HG03457 (cell line): ENCODE data around the gene TINAGL1.

Experiments used
- ATAC-seq: cut with Tn5 transposase; IDR thresholded peaks from one replicate; pipeline ENCODE4 v1.9.1; 2021; ENCODE audit warnings: moderate number of reproducible peaks; ENCODE audit not compliant: unreplicated experiment

TINAGL1 gene

DNA sequence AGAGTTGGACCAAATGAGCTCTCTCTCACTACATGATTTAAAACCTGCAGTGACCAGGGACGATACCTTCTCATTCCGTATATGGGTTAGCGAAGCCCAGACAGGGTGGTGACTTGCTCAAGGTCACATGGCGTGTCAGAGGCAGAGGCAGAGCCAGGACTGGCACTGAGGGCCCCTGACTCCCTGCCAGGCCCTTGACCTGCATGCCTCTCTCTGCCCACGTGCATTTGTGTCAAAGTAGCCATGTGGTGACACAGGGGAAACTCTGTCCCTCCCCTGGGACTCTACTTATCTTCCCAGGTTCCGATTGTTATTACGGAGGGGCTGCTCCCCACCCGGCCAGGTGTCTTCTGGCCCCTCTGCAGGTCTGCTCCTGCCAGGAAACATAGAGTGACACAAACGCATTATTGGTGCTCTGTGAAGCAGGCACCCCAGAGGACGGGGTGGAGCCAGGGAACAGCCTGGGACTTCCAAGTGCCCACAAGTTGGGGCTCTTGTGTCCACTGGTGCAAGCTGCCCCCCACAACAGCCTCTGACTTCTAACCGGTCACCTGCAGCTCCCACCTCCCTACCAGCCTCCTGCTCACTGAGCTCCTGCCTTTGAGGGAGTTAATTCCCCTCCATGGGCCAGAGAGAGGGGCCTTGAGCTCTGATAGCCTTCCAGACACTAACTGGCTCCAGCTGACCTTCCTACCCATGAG lies 7.3 kb upstream of the TINAGL1 start:
- no peak for ATAC-seq

DNA sequence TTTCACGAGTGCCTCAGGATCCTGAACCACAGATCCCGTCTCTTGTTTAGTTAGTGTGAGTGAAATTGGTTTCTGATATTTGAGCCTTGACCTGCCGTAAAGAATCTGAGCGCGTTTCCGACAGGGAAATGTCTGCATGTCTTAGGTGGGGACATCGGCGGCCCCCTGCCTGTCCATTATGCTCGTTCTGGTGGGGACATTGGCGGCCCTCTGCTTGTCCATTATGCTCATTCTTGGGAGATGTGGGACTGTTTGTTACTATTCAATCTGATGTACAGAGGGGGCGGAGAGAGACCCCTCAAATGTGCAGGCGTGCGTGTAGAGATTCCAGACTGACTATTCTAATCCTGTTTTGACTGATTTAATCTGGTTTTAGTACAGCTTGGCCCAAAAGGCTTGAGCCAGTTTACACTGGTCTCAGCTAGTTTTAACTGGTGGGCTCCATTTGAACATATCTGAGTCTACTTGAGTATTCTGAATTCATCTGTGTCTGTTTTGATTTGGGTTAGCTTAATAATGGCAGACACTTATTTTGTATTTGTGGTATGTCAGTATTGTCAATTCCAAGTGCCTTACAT lies 6.6 kb upstream of the TINAGL1 start:
- no peak for ATAC-seq

DNA sequence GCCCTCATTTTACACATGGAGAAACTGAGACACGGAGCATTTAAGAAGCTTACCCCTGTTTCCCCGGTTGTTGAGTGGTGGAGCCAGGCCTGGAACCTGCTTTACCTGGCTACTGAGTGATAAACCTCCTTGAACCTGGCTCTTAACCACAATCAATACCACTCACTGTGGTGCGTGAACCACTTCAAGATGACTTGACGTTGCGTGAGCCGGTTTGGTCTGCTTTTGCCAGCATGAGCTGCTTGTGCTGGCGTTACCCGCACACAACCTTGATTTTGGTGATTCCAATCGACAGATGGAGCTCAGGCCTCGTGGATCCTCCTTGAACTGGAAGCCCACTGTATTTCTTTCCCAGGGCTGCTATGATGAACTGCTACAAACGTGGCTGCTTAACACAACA lies 6.1 kb upstream of the TINAGL1 start:
- ATAC-seq = no peak

DNA sequence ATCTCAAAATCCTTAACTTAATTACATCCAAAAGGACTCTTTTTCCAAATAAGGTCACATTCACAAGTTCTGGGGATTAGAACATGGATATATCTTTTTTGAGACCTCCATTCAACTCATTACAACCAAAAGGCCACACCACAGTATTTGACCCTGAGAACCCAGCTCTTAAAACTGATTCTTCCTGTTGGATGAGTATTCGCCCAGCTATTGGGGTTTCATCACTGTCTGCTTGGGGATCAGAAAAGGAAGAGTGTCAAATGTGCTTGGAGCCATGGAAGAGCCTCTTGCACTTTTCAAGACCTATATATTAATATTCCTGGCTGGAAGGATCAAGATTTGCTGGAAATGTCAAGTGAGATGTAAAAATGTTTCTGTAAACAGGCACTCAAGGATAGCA lies 5.4 kb upstream of the TINAGL1 start:
- ATAC-seq = no peak

DNA sequence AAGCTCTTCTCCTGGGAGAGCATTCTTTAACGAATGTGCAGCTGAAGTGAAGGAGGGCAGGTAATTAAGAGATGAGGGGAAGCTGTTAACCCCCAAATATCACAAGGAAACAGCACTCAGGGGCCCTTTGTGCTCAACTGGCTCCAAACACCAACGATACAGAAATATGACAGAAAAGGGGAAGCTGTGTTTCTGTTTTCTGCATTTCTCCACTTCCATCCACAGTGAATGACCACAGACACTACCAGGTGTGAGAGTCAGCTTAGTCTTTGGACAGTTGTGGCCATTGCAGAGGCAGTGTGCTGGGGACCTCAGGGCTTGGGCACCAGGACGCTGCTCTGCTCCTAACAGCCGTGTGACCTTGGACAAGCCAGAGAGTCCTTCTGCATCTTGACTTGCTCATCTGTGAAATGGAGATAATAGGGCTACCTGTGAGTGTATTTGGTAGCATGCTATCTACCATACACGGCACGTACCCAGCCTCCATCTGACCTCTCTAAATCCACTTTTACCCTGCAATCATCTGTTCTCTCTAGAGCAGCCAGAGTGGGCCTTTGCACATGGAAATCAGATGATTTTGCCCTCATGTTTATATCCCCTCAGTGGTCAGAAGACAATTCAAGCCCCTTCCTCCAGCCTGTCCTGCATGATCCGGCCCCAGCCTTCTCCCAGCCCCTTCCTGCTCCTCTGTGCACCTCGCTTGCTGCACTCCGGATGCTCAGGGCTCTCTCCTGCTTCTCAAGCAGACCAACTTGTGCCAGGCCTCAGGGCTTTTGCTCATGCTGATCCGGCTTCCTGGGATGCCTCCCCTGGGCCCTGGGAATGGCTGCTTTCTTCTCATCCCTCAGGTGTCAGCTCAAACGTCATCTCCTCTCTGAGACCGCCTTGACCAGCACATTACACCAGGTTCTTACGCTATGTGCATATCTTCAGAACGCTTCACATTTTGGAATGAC lies 4.7 kb upstream of the TINAGL1 start:
- no peak for ATAC-seq

DNA sequence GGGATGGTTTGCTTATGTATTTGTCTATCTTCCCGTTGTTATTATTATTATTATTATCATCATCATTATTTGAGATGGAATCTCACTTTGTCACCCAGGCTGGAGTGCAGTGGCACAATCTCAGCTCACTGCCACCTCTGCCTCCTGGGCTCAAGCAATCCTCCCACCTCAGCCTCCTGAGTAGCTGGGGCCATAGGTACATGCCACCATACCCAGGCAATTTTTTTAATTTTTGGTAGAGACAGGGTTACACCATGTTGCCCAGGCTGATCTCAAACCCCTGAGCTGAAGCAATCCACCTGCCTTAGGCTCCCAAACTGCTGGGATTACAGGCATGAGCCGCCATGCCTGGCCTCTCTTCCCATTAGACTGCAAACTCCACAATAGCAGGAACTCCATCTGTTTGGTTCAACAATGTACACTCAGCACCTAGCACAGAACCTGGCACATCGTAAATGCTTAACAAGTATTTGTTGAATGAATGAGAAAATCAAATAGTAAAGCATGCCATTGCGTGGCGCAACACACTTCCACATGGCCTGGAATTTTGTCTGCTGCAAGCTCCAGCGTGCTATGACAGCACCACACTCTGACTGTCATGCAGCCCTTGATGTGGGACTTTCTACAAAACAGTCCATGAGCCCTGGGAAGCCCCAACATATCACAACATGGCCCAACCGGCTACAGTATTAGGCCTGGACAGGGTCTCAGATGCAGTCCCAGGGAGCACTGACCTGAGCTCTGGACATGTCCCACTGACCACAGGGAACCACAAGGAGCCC lies 3.8 kb upstream of the TINAGL1 start:
- ATAC-seq = no peak

DNA sequence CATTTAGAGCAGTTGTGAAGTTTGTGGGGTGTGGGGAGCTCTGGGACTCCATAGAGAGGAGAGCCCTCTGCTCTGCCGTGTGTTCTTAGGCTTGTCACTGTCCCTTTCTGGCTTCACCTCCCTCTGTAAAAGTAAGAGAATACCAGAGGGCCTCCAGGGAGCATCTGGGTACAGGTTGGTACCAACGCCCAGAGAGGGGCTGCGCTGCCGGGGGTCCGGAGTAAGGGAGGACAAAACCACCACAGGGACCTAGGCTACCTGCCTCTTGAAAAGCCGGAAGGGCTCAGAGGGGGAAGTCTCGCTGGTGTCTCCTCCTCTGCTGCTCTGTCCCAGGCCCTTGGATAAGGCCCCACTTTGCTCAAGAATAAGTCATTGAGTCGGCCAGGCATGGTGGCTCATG lies 3.1 kb upstream of the TINAGL1 start:
- no peak for ATAC-seq

DNA sequence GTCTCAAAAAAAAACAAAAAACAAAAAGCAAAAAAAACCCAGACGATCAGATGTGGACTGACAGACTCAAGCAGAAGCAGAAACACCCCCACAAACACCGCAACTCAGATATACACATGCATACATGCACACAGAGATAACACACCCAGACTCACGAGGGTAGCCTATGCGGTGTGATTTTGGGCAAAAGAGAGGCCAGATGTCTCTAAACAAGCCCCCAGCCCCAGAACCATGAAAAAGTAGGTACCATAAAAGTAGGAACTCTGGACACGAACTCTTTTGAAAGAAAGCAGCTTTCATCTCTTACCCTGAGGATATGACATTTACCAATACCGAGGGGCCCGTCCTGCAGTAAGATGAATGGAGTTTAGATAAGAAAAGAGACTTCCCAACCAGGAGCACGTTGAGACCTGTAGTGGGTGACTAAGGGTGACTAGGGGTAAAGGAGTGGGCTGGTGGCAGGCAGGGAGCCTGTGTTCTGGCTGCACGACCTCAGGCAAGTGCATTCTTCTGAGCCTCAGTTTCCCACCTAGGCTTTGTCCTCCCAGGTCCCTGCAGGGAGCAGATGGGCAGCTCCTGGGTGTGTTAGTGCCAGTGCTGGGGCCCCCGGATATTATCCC lies 1.5 kb upstream of the TINAGL1 start:
- no peak for ATAC-seq

DNA sequence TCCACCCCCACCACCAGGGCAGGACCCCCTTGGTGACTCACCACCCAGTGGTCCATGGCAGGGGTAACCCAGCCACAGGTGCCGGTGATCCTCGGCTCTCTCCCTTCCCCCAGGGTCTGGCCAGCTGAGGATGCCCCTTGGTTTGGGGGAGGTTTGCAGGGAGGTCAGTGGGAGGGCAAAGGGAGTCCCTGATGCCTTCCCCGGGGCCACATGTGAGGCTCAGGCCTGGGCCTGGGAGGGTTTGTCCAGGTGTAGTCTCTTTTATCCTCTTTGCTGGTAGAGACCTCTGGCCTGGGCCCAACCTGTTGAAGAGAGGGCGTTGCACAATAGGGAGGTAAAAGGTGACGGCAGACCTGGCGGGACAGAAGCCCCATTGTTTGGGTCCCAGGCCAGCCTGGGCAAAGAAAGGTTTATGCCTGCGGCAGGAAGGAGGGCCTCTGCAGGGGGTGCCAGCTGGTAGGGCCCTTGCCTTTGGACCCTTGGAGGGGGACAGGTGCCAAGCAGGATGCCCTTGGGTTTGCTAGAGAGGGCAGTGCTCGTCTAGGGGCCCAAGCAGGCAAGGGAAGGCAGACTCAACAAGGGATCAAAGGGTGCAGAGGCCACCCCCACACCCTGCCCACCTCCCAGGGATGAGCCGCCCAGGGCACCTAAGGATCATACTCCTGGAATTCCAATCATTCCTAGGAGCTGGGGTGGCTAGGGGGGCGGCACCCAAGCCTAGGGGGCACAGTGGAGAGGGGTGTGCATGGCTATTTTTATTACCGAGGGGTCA lies 760 bp upstream of the TINAGL1 start:
- no peak for ATAC-seq

DNA sequence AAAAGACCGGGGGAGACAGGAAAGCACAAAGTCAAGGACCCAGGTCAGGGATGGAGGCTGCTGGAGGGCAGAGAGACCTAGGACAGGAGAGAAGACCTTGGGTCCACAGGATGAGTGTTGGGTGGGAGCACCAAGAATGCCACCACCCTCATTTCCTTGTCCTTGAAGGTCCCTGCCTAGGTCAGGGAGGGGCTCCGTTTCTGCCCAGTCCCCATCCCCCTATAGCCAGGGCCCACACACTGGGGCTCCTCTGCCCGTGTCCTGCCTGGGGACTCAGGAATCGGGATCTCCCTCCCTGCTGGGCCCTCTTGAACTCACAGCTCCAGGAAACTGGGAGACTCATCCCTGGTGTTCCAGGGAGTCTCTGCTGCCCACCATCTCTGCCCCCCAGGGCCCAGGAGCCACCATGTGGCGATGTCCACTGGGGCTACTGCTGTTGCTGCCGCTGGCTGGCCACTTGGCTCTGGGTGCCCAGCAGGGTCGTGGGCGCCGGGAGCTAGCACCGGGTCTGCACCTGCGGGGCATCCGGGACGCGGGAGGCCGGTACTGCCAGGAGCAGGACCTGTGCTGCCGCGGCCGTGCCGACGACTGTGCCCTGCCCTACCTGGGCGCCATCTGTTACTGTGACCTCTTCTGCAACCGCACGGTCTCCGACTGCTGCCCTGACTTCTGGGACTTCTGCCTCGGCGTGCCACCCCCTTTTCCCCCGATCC lies 584 bp downstream of the TINAGL1 start:
- ATAC-seq = no peak

DNA sequence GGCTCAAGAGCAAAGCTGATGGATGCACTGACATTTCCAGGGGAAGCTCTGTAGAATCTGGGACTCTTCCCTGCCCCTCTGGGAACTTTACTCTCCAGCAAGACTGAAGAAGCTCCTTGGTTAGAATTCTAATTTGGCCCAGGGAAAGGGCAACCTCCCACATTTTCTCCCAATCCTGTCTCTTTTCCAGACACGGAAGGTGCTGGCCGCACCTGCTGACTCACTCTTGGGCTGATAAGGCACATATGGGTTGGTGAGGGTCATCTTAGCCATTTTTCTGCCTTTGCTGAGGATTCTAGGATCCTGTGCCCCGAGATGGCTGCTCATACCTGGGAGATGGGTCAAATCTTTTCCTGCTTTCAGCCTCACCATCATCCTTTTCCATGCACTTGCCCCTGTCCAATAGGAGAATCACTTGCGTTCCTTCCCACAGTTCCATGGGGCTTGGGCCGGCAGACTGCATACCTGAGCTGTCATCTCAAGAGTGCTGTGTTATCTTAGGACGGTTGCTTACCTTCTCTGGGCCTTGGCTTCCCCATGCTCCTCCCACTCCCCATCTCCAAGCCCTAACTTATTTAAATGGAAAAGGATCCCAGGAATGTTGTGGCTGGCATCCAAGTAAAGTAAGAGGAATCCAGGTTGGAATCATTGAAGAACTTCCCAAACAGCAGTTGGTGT lies 1.3 kb downstream of the TINAGL1 start:
- ATAC-seq = no peak

DNA sequence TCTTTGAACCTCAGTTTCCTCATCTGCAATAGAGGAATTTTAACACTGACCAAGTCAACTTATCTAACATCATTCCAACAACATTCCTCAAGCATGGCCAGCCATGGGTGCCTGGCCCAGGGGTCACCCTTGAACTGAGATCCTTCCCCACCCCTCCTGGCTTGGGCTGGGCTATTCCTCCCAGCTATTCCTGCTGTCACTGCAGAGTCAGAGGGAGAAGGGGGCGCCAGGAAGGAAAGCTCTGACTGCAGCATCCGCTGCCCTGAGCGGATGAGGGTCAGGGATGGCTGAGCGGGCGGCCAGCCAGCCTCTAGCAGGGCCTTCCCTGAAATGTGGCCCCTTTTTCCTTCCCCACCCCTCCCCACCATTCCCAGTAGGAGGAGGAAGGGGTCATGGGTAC lies 3.1 kb downstream of the TINAGL1 start:
- ATAC-seq = no peak

DNA sequence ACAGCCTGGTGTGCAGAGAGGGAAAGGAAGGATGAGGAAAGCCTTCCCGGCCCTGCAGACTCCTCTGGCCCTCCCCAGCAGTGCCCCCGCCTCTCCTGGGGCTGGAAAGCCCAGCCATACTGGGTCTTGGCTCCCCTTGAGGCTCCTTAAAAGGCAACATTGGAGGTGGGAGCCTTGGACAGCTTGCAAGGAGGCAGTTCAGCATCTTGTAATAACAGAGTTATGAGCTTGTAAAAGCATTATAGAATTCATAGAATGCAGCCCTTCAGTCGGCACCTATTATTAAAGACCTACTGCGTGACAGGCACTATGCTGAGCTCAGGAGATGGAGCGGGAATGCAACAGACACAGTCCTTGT lies 4.2 kb downstream of the TINAGL1 start:
- no peak for ATAC-seq

DNA sequence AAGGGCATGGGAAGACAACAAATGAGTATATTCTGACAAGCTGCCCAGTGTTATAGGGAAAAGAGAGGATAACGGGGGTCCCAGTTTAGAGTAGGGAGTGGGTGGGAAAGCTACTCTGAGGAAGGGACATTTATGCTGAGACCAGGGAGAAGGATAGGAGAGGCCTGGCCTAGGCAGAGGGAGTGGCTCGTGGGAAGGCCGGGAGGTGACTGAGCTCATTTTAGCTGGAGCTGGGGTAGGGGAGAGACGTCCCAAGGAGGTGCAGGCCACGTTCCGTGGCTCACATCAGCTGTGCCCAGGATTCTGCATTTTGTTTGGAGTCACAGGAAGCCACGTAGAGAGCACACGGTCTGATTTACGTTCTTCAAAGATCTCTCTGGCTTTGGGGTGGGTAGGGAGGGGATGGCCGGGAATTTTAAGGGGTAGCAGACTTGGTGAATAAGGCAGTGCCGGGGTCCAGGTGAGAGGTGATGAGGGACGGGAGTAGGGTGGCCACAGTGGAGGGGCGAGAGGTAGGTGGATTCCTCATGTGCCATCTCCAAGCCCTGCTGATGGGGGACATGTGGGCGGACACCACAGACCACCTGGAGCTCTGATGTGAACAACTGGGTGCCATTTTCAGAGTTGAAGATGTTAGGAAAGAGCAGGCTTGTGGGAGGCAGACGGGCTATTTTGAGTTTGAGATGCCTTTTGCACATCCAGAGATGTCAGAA lies 4.7 kb downstream of the TINAGL1 start:
- no peak for ATAC-seq

DNA sequence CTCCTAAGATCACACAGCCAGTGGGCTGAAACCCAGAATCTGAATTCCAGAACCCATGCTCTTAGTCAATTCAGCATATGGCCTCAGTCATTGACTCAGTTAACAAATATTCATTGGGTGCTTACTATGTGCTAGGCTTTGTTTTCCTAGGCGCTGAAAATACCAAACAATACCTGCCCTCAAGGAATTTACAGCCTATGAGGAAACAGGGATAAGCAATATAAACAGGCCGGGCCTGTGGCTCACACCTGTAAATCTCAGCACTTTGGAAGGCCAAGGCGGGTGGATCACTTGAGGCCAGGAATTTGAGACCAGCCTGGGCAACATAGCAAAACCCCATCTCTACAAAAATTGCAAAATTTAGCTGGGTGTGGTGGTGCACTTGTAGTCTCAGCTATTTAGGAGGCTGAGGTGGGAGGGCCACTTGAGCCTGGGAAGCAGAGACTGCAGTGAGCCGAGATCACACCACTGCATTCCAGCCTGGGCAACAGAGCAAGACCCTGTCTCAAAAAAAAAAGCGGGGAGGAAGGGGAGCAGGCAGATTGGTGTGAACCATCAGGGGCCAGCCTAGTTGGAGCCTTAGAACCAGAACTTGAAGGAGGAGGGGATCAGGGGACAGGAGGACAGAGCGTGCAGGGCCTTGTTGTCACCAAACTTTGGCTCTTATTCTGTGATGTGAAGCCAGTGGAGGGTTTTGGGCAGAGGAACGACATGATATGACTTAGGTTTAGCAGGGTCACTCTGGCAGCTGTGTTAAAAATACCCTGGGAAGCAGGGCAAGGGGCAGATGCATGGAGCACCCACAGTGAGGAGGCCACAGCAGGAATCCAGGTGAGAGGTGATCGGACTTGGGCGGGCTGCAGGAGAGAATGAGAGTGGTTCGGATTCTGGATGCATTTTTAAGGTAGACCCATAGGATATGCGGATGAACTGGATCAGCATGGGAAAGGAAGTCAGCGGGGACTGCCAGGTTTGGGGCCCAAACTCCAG lies 5.8 kb downstream of the TINAGL1 start:
- no peak for ATAC-seq

DNA sequence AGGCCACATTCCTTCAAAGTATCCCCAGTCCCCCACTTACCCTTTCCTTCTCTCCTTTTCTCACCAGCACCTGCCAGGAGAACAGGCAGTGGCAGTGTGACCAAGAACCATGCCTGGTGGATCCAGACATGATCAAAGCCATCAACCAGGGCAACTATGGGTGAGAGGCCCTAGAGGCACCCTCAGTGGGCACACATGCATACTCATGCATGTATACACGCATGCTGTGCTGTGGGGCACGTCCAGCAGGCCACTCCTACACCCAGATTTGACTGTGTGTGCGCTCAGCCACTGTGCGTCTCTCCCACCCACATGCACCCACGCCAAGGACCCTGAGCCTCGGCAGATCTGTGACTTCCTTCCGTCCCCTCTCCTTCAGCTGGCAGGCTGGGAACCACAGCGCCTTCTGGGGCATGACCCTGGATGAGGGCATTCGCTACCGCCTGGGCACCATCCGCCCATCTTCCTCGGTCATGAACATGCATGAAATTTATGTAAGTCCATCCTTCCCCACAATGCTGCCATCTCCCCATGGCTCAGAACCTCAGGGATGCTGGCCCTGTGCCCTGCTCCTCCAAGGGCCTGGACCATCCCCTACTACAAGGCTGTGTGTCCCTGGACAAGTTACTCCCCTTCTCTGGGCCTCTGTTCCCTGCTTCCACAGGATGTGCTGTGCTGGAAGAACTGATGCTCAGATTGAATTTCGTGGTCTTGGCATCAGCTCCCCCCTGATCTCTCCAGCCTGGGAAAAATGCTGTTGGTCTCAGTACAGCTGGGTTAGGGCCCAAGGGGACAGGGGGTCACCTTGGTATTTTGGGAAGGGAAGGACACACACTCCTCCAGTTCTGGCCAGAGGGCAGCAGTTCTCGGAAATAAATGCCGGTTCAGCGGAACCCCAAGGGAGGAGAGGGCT lies 7.0 kb downstream of the TINAGL1 start:
- ATAC-seq = no peak
